Choroid plexus epithelial cell (primary cell): ENCODE results near the gene PTPRT.

ENCODE experiments used
- DNase-seq: peaks from one replicate; pipeline ENCODE4 v3.0.0-alpha.2; 2010; ENCODE audit warnings: low read depth
- H3K4me3 ChIP-seq: 2 replicates; pipeline ENCODE4 v1.5.1; 2011; ENCODE audit warnings: low read depth, mild to moderate bottlenecking, control low read depth, low read length, moderate library complexity
- CTCF ChIP-seq: conservative IDR thresholded peaks from 2 replicates; pipeline ENCODE4 v1.5.1; 2011; ENCODE audit warnings: low read depth, mild to moderate bottlenecking, control low read depth, inconsistent platforms, low read length, moderate library complexity

Gene PTPRT

GRCh38 chr20:43029176-43029575 lies 160.5 kb downstream of the PTPRT start:
- DNase-seq = no peak
- TF ChIP-seq CTCF = no peak
- no peak overlapping the region for H3K4me3 ChIP-seq

DNA sequence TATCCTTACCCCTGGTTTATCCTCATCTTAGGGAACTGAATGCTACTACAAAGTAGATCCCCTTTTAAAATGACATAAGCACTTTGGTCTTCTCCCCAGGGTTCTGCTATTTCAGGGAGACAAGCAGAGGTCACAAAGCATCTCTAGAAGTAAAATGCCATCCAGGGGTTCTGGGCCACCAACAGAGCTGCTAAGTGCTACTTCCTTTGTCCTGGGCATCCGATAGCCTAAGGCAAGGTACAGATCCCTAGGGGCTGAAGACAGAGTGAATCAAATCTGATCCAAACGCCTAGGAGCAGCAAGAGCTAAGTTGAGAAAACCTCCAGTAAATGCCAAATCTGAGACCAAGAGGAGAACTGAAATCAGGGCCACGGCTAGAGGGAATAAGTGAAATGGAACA lies 161.2 kb downstream of the PTPRT start:
- H3K4me3 ChIP-seq = no peak overlapping the region
- no peak for DNase-seq
- TF ChIP-seq CTCF = no peak

DNA sequence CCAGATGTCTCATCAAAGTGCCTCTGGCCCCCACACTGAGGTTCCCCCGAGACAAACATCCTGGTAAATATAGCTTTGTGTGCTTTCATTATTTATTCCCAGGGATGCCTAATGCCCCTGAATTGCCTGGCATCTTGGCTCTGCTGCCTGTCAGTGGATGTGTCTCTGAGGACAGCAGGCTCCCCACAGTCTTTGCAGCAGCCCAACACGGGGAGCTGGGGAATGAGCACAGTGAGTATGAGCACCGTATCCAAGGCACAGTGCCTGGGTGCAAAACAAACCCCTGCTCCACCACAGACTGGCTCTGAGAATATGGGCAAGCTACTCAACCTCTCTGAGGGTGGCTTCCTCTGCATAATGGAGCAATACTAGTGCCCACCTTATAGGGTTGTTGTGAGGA lies 165.9 kb downstream of the PTPRT start:
- no peak for DNase-seq
- no peak overlapping the region for H3K4me3 ChIP-seq
- TF ChIP-seq CTCF = no peak

- DNase-seq = no peak
- no peak overlapping the region for H3K4me3 ChIP-seq
- no peak for TF ChIP-seq CTCF
Measured at GRCh38 chr20:43022568-43022967, 167.1 kb downstream of the PTPRT start.

DNA sequence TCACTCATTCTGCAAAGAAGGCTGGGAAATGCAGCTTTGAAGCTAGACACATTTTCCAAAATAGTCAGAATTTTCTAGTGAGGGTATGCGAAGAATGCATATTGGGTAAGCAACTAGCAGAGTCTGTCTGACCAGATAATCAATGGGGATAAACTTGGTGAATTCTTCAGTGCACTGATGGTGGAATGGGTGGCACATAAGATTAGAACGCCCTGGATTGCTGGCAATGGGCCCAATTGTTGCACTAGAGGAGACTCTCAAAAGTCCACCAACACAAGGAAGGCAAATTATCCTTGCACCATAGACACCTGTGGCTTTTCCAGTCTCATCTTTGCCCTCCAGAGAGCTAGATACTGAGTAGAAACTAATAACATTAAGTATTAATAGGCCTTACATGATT lies 167.6 kb downstream of the PTPRT start:
- DNase-seq = no peak
- TF ChIP-seq CTCF = no peak
- H3K4me3 ChIP-seq = no peak overlapping the region

DNA sequence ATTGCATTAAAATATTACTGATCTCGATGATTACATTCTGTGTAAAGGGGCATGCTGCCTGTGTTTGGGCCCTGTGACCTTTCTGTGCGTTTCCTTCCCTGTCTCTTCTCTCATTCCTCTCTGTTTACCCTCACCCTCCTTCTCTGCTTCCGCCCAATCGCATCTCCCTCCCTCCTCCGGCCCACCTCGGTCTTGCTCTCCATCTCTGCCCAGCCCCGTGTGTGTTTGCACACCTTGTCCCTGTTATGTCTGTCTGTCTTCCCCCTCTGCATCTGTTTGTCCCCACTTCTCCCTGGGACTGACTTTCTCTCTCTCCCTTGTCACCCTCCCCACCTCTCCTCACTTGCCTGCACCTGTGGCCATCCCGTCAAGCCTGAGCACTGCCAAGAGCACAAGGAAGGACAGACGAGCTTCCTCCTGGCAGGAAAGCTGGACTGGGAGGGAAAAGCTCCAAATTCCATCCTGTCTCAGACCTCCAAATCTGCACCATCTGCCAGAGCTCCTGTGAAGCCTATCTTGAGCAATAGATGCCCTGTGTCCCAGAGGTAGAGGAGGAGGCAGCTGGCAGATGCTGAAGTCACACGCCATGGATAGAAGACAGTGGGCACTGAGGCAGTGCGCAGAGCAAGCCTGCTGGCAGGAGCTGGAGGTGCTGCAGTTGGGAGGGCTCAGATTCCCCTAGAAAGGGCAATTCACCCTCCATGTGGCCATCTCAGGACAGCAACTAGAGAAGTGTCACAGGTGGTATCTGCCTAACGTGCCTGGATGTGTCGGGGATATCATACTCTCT lies 172.3 kb downstream of the PTPRT start:
- no peak for TF ChIP-seq CTCF
- no peak for DNase-seq
- no peak overlapping the region for H3K4me3 ChIP-seq

- H3K4me3 ChIP-seq = no peak overlapping the region
- no peak for DNase-seq
- no peak for TF ChIP-seq CTCF
Measured at GRCh38 chr20:43016257-43016656, 173.4 kb downstream of the PTPRT start.
